DOHH2 (cell line): ENCODE data around the gene CSRNP3.

ENCODE experiments used
- H3F3A ChIP-seq: fragments of 200-600 bp; sonication (generic), shearing (Covaris generic); 2 replicates; pipeline ENCODE4 v1.6.0; 2016; ENCODE audit warnings: antibody characterized with exemption, mild to moderate bottlenecking; ENCODE audit not compliant: control insufficient read depth, insufficient read depth
- H3K27ac ChIP-seq: fragments of 200-600 bp; sonication (generic); 2 replicates; pipeline ENCODE4 v1.5.1; 2014; ENCODE audit warnings: low read depth, mild to moderate bottlenecking, low read length, moderate library complexity
- H3K27me3 ChIP-seq: fragments of 200-600 bp; sonication (generic); 2 replicates; pipeline ENCODE4 v1.6.1; 2014; ENCODE audit warnings: mild to moderate bottlenecking, low read length, mixed read lengths; ENCODE audit not compliant: control insufficient read depth
- H3K36me3 ChIP-seq: fragments of 200-600 bp; sonication (generic); 2 replicates; pipeline ENCODE4 v1.6.1; 2014; ENCODE audit warnings: mild to moderate bottlenecking, low read length, moderate library complexity, mixed read lengths; ENCODE audit not compliant: control insufficient read depth
- H3K4me1 ChIP-seq: fragments of 200-600 bp; sonication (generic); 2 replicates; pipeline ENCODE4 v1.6.1; 2014; ENCODE audit warnings: mild to moderate bottlenecking, low read length, mixed read lengths; ENCODE audit not compliant: control insufficient read depth
- H3K4me2 ChIP-seq: fragments of 200-600 bp; sonication (generic); 2 replicates; pipeline ENCODE4 v1.6.0; 2014; ENCODE audit warnings: mild to moderate bottlenecking, low read length, moderate library complexity
- H3K4me3 ChIP-seq: fragments of 200-600 bp; sonication (generic); 2 replicates; pipeline ENCODE4 v1.5.1; 2014; ENCODE audit warnings: mild to moderate bottlenecking, low read length, mixed read lengths
- H3K79me2 ChIP-seq: fragments of 200-600 bp; sonication (generic); 2 replicates; pipeline ENCODE4 v1.6.1; 2014; ENCODE audit warnings: mild to moderate bottlenecking, low read length, mixed read lengths; ENCODE audit not compliant: control insufficient read depth
- H3K9me2 ChIP-seq: fragments of 200-600 bp; sonication (generic); replicated peaks from 2 replicates; pipeline ENCODE4 v1.6.1; 2014; ENCODE audit warnings: mild to moderate bottlenecking, low read length, mixed read lengths; ENCODE audit not compliant: control insufficient read depth
- H3K9me3 ChIP-seq: fragments of 200-600 bp; sonication (generic); 2 replicates; pipeline ENCODE4 v1.6.1; 2014; ENCODE audit warnings: antibody characterized with exemption, low read length, mixed read lengths; ENCODE audit not compliant: control insufficient read depth, insufficient read depth
- H4K20me1 ChIP-seq: fragments of 200-600 bp; sonication (generic); 2 replicates; pipeline ENCODE4 v1.6.0; 2014; ENCODE audit warnings: low read depth, mild to moderate bottlenecking, antibody characterized with exemption, low read length, moderate library complexity; ENCODE audit not compliant: control insufficient read depth, insufficient read depth
- CTCF ChIP-seq: fragments of 200-600 bp; sonication (generic); IDR thresholded peaks from one replicate; pipeline ENCODE4 v1.5.1; 2014; ENCODE audit warnings: antibody characterized with exemption, mild to moderate bottlenecking, low read depth, low read length; ENCODE audit not compliant: poor library complexity, severe bottlenecking
- EZH2phosphoT487 ChIP-seq: fragments of 200-600 bp; sonication (generic); IDR thresholded peaks from 2 replicates; pipeline ENCODE4 v1.6.1; 2017; ENCODE audit warnings: borderline replicate concordance, mild to moderate bottlenecking, antibody characterized with exemption, low read length, moderate library complexity, mixed read lengths

CSRNP3 gene

GRCh38 chr2:165469417-165469816 is at the start of gene CSRNP3:
TSS of gene CSRNP3 (plus strand) at chr2:165469698. CDS start at chr2:165595066, 125,368 bp downstream.
- TF ChIP-seq CTCF (no peak), EZH2phosphoT487 (no peak)
- Histone ChIP-seq H3K27me3 (no peaks in the 10 kb centered on the region), H3F3A (no peaks in the 10 kb centered on the region), H4K20me1 (no peaks in the 10 kb centered on the region), H3K4me2 (no peak within 1 kb of the TSS), H3K36me3 (no peaks in the 10 kb centered on the region), H3K9me2 (no peaks in the 10 kb centered on the region), H3K79me2 (no peaks in the 10 kb centered on the region), H3K27ac (no peak within 1 kb of the TSS), H3K4me1 (peaks cover 5% of the 10 kb centered on the region), H3K9me3 (no peaks in the 10 kb centered on the region), H3K4me3 (no peak within 1 kb of the TSS)

- H3K27me3 ChIP-seq: no peaks in the 10 kb centered on the region
- no peak overlapping the region for H3K4me2 ChIP-seq
- no peaks in the 10 kb centered on the region for H3K4me1 ChIP-seq
- H3K9me2 ChIP-seq: no peaks in the 10 kb centered on the region
- H3F3A ChIP-seq: no peaks in the 10 kb centered on the region
- no peak overlapping the region for H3K27ac ChIP-seq
- no peaks in the 10 kb centered on the region for H3K36me3 ChIP-seq
- no peak for TF ChIP-seq CTCF
- TF ChIP-seq EZH2phosphoT487: no peak
- no peaks in the 10 kb centered on the region for H3K79me2 ChIP-seq
- H3K4me3 ChIP-seq: no peak overlapping the region
- no peaks in the 10 kb centered on the region for H4K20me1 ChIP-seq
- H3K9me3 ChIP-seq: peaks cover 12% of the 10 kb centered on the region; the same call in 1 of the 2 replicates
These were observed 49.3 kb upstream of the CSRNP3 start for GRCh38 chr2:165420231-165420630.

GRCh38 chr2:165423081-165423480 is 46.4 kb upstream of the CSRNP3 start:
- H3K9me2 ChIP-seq: no peaks in the 10 kb centered on the region
- H3K27ac ChIP-seq: no peak overlapping the region
- no peak overlapping the region for H3K4me3 ChIP-seq
- TF ChIP-seq EZH2phosphoT487: no peak
- no peak for TF ChIP-seq CTCF
- H3K4me1 ChIP-seq: no peaks in the 10 kb centered on the region
- peaks cover 12% of the 10 kb centered on the region; the same call in 1 of the 2 replicates for H3K9me3 ChIP-seq
- no peaks in the 10 kb centered on the region for H3K27me3 ChIP-seq
- no peaks in the 10 kb centered on the region for H3K79me2 ChIP-seq
- H3K4me2 ChIP-seq: no peak overlapping the region
- H3F3A ChIP-seq: no peaks in the 10 kb centered on the region
- H4K20me1 ChIP-seq: no peaks in the 10 kb centered on the region
- no peaks in the 10 kb centered on the region for H3K36me3 ChIP-seq
